A549 (cell line): ENCODE measurements around the gene KIF26A. TPM values are rescaled to one million over a fixed set of nuclear protein-coding genes. Genes with fewer than 3 reads are reported as not detected.

ENCODE experiments used
- ATAC-seq, 2 experiments: fragments of 200-7000 bp in 1 of 2; fragments of >200 bp in 1 of 2; cut with Nextera tagmentation in 1 of 2; cut with Tn5 transposase in 1 of 2; 3 replicates each; pipeline versions ENCODE4 v1.8.0 to v1.9.1; 2018 to 2020; ENCODE audit warnings: mild to moderate bottlenecking in 1 of 2, moderate library complexity in 1 of 2
- CTCF ChIA-PET: fragments of 300-600 bp; sonication (Branson Sonifier 250); formaldehyde crosslinking; extraction: SDS; loops from one replicate; lab custom pipeline; 2021; ENCODE audit warnings: antibody characterized with exemption, inconsistent platforms; lab: Yijun Ruan, JAX
- POLR2A ChIA-PET: fragments of 350-600 bp; formaldehyde crosslinking; extraction: SDS; loops from one replicate; lab custom pipeline; 2021; ENCODE audit warnings: antibody characterized with exemption, inconsistent platforms; lab: Yijun Ruan, JAX
- DNase-seq, 2 experiments: peaks; one replicate each; pipeline versions ENCODE4 v3.0.0 to v3.0.0-alpha.2; 2011 to 2016; ENCODE audit warnings: low read depth in 1 of 2, low spot score in 1 of 2
- FAIRE-seq: peaks from 2 replicates; lab custom pipeline; 2011; peaks lifted over from hg19 to GRCh38; lab: Jason Lieb, UNC
- H3K27ac ChIP-seq, 2 experiments: fragments of >200 bp; sonication (Bioruptor Twin); formaldehyde crosslinking; 3 replicates each; pipeline ENCODE4 v1.5.1; 2016 to 2017
- H3K4me1 ChIP-seq: fragments of >200 bp; sonication (Bioruptor Twin); formaldehyde crosslinking; 3 replicates; pipeline ENCODE4 v1.6.1; 2016
- H3K4me2 ChIP-seq: fragments of >200 bp; sonication (Bioruptor Twin); formaldehyde crosslinking; 3 replicates; pipeline ENCODE4 v1.6.1; 2016
- H3K4me3 ChIP-seq: fragments of >200 bp; sonication (Bioruptor Twin); formaldehyde crosslinking; 3 replicates; pipeline ENCODE4 v1.5.1; 2016
- H3K9me3 ChIP-seq: fragments of >200 bp; sonication (Bioruptor Twin); formaldehyde crosslinking; 3 replicates; pipeline ENCODE4 v1.6.1; 2016
- CBX2 ChIP-seq: fragments of 200-600 bp; sonication (generic); IDR thresholded peaks from 2 replicates; pipeline ENCODE4 v1.6.1; 2016; ENCODE audit warnings: low read depth, mild to moderate bottlenecking, borderline replicate concordance
- CEBPB ChIP-seq, 2 experiments: fragments of >200 bp in 1 of 2; sonication (Bioruptor Twin) in 1 of 2; formaldehyde crosslinking in 1 of 2; IDR thresholded peaks; 2 replicates each; pipeline ENCODE4 v1.6.1; 2012 to 2016
- EHMT2 ChIP-seq: fragments of 200-600 bp; sonication (generic); IDR thresholded peaks from 2 replicates; pipeline ENCODE4 v1.6.1; 2016; ENCODE audit warnings: antibody characterized with exemption, low read depth, mild to moderate bottlenecking, moderate library complexity
- ESRRA ChIP-seq: fragments of 150-350 bp; IDR thresholded peaks from 2 replicates; pipeline ENCODE4 v1.6.1; 2014; ENCODE audit warnings: mild to moderate bottlenecking, low read length, borderline replicate concordance
- FOSB ChIP-seq: fragments of 250-450 bp; sonication (Bioruptor Pico); IDR thresholded peaks from 2 replicates; pipeline ENCODE4 v1.5.0; 2020; ENCODE audit warnings: mild to moderate bottlenecking, moderate library complexity
- FOSL2 ChIP-seq, 2 experiments: fragments of 450-650 bp in 1 of 2; fragments of >200 bp in 1 of 2; sonication (Bioruptor Twin) in 1 of 2; formaldehyde crosslinking; IDR thresholded peaks; 2 replicates each; pipeline versions ENCODE4 v1.5.0 to v1.6.1; 2016 to 2020; ENCODE audit warnings: mild to moderate bottlenecking in 1 of 2, moderate library complexity in 1 of 2
- FOXS1 ChIP-seq: fragments of 250-450 bp; sonication (Bioruptor Pico); IDR thresholded peaks from 2 replicates; pipeline ENCODE4 v1.5.0; 2020; ENCODE audit warnings: mild to moderate bottlenecking, moderate library complexity
- HEYL ChIP-seq: fragments of 250-450 bp; sonication (Bioruptor Pico); IDR thresholded peaks from 2 replicates; pipeline ENCODE4 v1.8.0; 2021; ENCODE audit warnings: mild to moderate bottlenecking, moderate library complexity
- JUNB ChIP-seq: fragments of >200 bp; sonication (Bioruptor Twin); formaldehyde crosslinking; IDR thresholded peaks from 2 replicates; pipeline ENCODE4 v1.6.1; 2016
- MAFK ChIP-seq: fragments of 450-650 bp; IDR thresholded peaks from 2 replicates; pipeline ENCODE4 v1.6.1; 2014; ENCODE audit not compliant: partially characterized antibody
- NPAS2 ChIP-seq: fragments of 250-450 bp; sonication (Bioruptor Pico); IDR thresholded peaks from 2 replicates; pipeline ENCODE4 v1.8.0; 2022; ENCODE audit warnings: mild to moderate bottlenecking, moderate library complexity, borderline replicate concordance
- PBX3 ChIP-seq: IDR thresholded peaks from 2 replicates; pipeline ENCODE4 v1.6.1; 2012
- POLR2A ChIP-seq: IDR thresholded peaks from 2 replicates; pipeline ENCODE4 v1.6.1; 2012; ENCODE audit warnings: mild to moderate bottlenecking, low read length
- POLR2AphosphoS2 ChIP-seq: conservative IDR thresholded peaks from 2 replicates; pipeline ENCODE4 v1.6.1; 2012; ENCODE audit warnings: low read length, improper control_type of control experiment, inconsistent platforms
- RAD21 ChIP-seq, 2 experiments: fragments of >200 bp in 1 of 2; sonication (Bioruptor Twin) in 1 of 2; formaldehyde crosslinking in 1 of 2; IDR thresholded peaks in 1 of 2; conservative IDR thresholded peaks in 1 of 2; 2 replicates in 1 of 2; 3 replicates in 1 of 2; pipeline ENCODE4 v1.6.1; 2012 to 2018; ENCODE audit warnings: inconsistent platforms in 1 of 2
- RARB ChIP-seq: fragments of 250-450 bp; sonication (Bioruptor Pico); IDR thresholded peaks from 2 replicates; pipeline ENCODE4 v1.8.0; 2021; ENCODE audit warnings: mild to moderate bottlenecking, moderate library complexity
- TFCP2L1 ChIP-seq: fragments of 250-450 bp; sonication (Bioruptor Pico); IDR thresholded peaks from 2 replicates; pipeline ENCODE4 v1.5.0; 2021; ENCODE audit warnings: mild to moderate bottlenecking
- USF2 ChIP-seq: fragments of 450-650 bp; IDR thresholded peaks from 2 replicates; pipeline ENCODE4 v1.6.1; 2014; ENCODE audit warnings: antibody characterized with exemption
- ZSCAN20 ChIP-seq: fragments of 250-450 bp; sonication (Bioruptor Pico); IDR thresholded peaks from 2 replicates; pipeline ENCODE4 v1.8.0; 2022; ENCODE audit warnings: mild to moderate bottlenecking, moderate library complexity
- WGBS: methylation state at CpG from one replicate; pipeline ENCODE4 v1.1.6; 2017; ENCODE audit errors: missing lambda C conversion rate; 5-methylcytosine and 5-hydroxymethylcytosine counted together
- polyA plus RNA-seq, 4 experiments: library from polyadenylated mRNA; depleted of rRNA in 3 of 4; stranded (reverse); fragments of >200 nt; fragmentation: RNase III in 1 of 4; extraction: RNeasy Plus Mini Kit Qiagen cat#74134 plus additional on column Dnase treatment in 1 of 4; gene quantifications; 2 replicates in 3 of 4; 3 replicates in 1 of 4; pipeline ENCODE4 v1.2.3, GENCODE V29; 2011 to 2017

KIF26A gene
- polyA plus RNA-seq, 2 of the 4 experiments (the other 2 are of a cell fraction), result 0.28 to 2.3 TPM

GRCh38 chr14:104196461-104197140, 58.2 kb downstream of the KIF26A start:
- DNase-seq (no peak), ATAC-seq (no peak), FAIRE-seq (no peak)
- no peak overlapping the region for H3K4me2 ChIP-seq
- H3K4me3 ChIP-seq, result no peak overlapping the region
- ChIA-PET CTCF (no interaction called here), POLR2A (no interaction called here)
- H3K4me1 ChIP-seq, result no peaks in the 10 kb centered on the region
- H3K9me3 ChIP-seq, result no peaks in the 10 kb centered on the region
- H3K27ac ChIP-seq, result no peak overlapping the region
- TF ChIP-seq USF2, result no peak
- 47% methylated on average over 13 of the region's 14 CpGs for WGBS

GRCh38 chr14:104197449-104198247, 59.3 kb downstream of the KIF26A start:
- H3K4me2 ChIP-seq, result no peak overlapping the region
- WGBS, result 22% methylated on average over 5 of the region's 5 CpGs
- H3K9me3 ChIP-seq, result no peaks in the 10 kb centered on the region
- H3K4me3 ChIP-seq, result no peak overlapping the region
- ChIA-PET POLR2A (no interaction called here), CTCF (interaction anchor here (1.4 kb wide), 1 partner anchor 11 kb away, joined by 3 read pairs; no protein-coding TSS in a partner anchor)
- ATAC-seq (no peak), FAIRE-seq (no peak), DNase-seq (no peak)
- no peak overlapping the region for H3K27ac ChIP-seq
- no peak for TF ChIP-seq HEYL
- no peak for TF ChIP-seq FOXS1
- no peak for TF ChIP-seq CBX2
- no peak for TF ChIP-seq POLR2AphosphoS2
- no peak for TF ChIP-seq POLR2A
- no peak for TF ChIP-seq ESRRA
- no peak for TF ChIP-seq NPAS2 (CRISPR knock-in tag)
- TF ChIP-seq FOSL2 (IDR thresholded peaks at IDR 0.05), result no peak
- TF ChIP-seq FOSL2 (CRISPR knock-in tag; IDR thresholded peaks at IDR 0.05), result no peak
- TF ChIP-seq ZSCAN20 (CRISPR knock-in tag), result no peak
- no peak for TF ChIP-seq MAFK
- no peaks in the 10 kb centered on the region for H3K4me1 ChIP-seq

GRCh38 chr14:104199266-104199895, 61.0 kb downstream of the KIF26A start:
- H3K4me2 ChIP-seq, result no peak overlapping the region
- ATAC-seq, result no peak
- no peak for FAIRE-seq
- ChIA-PET CTCF (interaction anchor here (0.6 kb wide), 1 partner anchor 1730 kb away, joined by 3 read pairs; no protein-coding TSS in a partner anchor), POLR2A (no interaction called here)
- no peaks in the 10 kb centered on the region for H3K9me3 ChIP-seq
- no peak for TF ChIP-seq FOSB (CRISPR knock-in tag)
- TF ChIP-seq RAD21 (conservative IDR thresholded peaks at IDR 0.05 in 1 of 2, IDR thresholded peaks at IDR 0.05 in 1 of 2), result no peak
- no peak for TF ChIP-seq CEBPB (IDR thresholded peaks at IDR 0.05)
- no peak for TF ChIP-seq EHMT2
- TF ChIP-seq PBX3, result no peak
- TF ChIP-seq ESRRA, result no peak
- no peak for TF ChIP-seq RARB
- no peak for TF ChIP-seq JUNB
- TF ChIP-seq TFCP2L1 (CRISPR knock-in tag), result no peak
- H3K4me1 ChIP-seq, result no peaks in the 10 kb centered on the region
- no peak overlapping the region for H3K4me3 ChIP-seq
- no peak overlapping the region for H3K27ac ChIP-seq
- WGBS, result 33% methylated on average over 20 of the region's 23 CpGs
- no peak for DNase-seq
